ENCODE measurements around the gene IMPDH1.

IMPDH1 gene

DNA sequence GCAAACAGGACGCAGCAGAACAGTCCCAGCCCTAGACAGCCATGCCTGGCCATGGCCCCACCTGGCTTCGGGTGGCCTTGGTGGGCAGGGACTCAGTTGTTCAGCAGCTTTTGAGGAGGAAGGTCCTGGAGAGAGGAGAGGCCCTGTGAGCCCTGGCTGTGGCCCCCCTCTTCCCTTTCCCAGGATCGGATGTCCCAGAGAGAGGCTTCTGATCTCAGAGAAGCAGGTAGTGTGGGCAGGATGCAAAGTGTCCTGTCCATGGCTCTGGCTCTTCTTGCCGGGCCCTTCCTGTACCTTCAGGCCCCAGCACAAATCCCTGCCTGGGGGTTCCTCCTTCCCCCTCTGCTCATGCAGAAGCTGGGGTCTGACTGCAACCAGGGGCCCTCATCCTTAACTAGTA is 49.8 kb downstream of the IMPDH1 start:
- POLR2A ChIA-PET = no interaction called here
- no peak overlapping the region for H3K4me3 ChIP-seq (ENCODE audit: low read depth, low read length)
- no peak for DNase-seq (ENCODE audit: low read depth, low spot score)
- CTCF ChIA-PET = interaction anchor here (1.1 to 5.2 kb wide), 3 partner anchors 11 to 68 kb away, joined by 3 to 47 read pairs (median 4); no protein-coding TSS in a partner anchor
- TF ChIP-seq, protein P1, sequence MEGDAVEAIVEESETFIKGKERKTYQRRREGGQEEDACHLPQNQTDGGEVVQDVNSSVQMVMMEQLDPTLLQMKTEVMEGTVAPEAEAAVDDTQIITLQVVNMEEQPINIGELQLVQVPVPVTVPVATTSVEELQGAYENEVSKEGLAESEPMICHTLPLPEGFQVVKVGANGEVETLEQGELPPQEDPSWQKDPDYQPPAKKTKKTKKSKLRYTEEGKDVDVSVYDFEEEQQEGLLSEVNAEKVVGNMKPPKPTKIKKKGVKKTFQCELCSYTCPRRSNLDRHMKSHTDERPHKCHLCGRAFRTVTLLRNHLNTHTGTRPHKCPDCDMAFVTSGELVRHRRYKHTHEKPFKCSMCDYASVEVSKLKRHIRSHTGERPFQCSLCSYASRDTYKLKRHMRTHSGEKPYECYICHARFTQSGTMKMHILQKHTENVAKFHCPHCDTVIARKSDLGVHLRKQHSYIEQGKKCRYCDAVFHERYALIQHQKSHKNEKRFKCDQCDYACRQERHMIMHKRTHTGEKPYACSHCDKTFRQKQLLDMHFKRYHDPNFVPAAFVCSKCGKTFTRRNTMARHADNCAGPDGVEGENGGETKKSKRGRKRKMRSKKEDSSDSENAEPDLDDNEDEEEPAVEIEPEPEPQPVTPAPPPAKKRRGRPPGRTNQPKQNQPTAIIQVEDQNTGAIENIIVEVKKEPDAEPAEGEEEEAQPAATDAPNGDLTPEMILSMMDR (IDR thresholded peaks at IDR 0.05; ENCODE audit: insufficient read depth, low read length, missing control alignments) = no peak

DNA sequence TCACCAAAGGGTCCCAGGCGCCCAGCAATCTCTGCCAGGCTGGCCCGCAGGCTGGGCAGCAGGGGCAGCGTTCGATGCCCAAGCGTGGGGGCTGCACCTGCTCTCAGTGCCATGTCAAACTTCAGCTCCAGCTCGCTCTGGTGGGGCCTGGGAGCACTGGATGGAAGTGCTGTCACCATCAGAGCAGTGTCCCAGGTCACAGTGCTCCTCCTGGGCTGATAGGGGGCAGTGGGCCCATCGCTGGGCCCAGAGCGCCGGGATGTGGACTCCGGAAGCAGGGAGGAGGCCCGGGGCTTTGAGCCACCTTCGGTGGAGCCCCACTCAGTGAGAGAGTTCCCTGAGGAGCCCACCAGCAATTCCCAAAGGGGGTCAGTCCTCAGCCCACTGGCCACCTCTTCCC is 50.4 kb downstream of the IMPDH1 start:
- TF ChIP-seq, protein P1 (IDR thresholded peaks at IDR 0.05; ENCODE audit: insufficient read depth, low read length, missing control alignments) = no peak
- no peak overlapping the region for H3K4me3 ChIP-seq (ENCODE audit: low read depth, low read length)
- DNase-seq (ENCODE audit: low read depth, low spot score) = no peak
- POLR2A ChIA-PET = no interaction called here
- CTCF ChIA-PET = interaction anchor here (1.1 to 5.2 kb wide), 6 partner anchors 11 to 69 kb away, joined by 3 to 47 read pairs (median 14); no protein-coding TSS in a partner anchor

DNA sequence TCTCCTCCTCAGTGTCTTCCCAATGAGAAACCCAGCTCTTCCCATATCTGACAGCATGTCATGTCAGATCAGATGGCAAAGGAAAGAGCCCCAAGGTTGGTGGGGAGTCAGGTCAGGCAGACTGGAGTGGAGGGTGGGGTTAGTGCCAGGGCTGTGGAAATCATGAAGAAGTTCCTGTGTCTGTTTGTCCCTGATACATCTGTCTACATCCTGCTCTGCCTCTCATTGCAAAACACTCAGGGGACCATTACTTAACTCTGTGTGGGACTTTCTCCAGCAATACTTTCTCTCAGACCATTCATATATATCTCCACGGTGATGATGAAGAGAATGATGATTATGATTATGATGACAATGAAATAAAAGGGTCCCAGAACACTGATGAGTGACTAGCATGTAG is 51.5 kb downstream of the IMPDH1 start:
- DNase-seq (ENCODE audit: low read depth, low spot score) = no peak
- POLR2A ChIA-PET = no interaction called here
- CTCF ChIA-PET = interaction anchor here (1.0 to 5.2 kb wide), 11 partner anchors 10 to 99 kb away, joined by 3 to 47 read pairs (median 5); no protein-coding TSS in a partner anchor

DNA sequence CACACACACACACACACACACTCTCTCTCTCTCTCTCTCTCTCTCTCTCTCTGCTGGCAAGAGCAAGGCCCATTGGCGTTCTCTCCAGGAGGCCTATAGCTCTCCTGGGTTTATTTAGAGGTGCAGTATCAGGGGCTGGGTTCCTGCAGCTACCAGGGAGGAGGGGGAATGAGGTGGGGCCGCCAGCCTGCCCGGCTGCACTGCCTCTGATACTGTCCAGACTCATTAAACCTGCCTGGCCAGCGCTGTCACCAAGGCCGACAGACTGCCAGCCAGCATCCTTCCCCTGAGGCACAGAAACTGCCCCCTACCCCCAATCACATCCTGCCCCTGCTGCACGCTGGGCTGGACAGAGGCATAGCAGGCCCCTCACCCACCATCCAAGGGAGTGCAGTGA is 52.6 kb downstream of the IMPDH1 start:
- POLR2A ChIA-PET = no interaction called here
- CTCF ChIA-PET = interaction anchor here (1.0 to 5.2 kb wide), 9 partner anchors 9 to 69 kb away, joined by 3 to 47 read pairs (median 6); no protein-coding TSS in a partner anchor
- H3K4me3 ChIP-seq (ENCODE audit: low read depth, low read length) = no peak overlapping the region
- DNase-seq (ENCODE audit: low read depth, low spot score) = no peak
- TF ChIP-seq, protein P1 (IDR thresholded peaks at IDR 0.05; ENCODE audit: insufficient read depth, low read length, missing control alignments) = no peak

More for the DNA sequence above, 51.5 kb downstream of the IMPDH1 start:
- TF ChIP-seq, protein P1 (IDR thresholded peaks at IDR 0.05; ENCODE audit: insufficient read depth, low read length, missing control alignments) = no peak
- no peak overlapping the region for H3K4me3 ChIP-seq (ENCODE audit: low read depth, low read length)

DNA sequence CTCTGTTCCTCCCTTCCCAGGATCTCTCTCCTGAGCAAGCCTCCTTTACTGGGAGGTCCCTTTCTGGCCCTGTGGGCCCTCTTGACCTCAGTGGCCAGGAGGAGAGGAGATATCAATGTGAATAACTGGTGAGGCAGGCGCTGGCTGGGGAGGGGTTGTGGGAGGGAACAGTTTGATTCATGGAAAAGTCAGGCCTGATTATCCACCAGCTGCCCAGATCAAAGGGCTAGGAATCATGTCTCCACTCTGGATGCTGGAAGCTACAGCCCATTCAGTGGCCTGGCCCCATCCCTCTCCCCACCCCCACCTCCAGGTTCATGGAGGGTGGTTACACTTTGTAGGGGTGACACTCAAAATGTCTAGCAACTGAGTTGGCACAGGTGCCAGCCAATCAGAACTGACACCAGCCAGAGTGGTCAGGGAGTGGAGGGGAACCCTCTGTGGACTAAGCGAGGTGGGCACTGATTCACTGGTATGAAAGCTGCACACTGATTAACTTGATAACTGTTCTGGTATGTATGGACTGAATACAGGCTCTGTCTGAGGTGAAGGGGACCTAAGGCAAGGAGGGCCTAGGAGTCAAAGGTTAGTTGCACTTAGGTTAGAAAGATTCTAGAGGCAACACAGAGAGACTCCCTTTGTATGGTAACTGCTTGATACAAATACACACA is 53.1 kb downstream of the IMPDH1 start:
- CTCF ChIA-PET = interaction anchor here (1.9 to 5.2 kb wide), 6 partner anchors 8 to 70 kb away, joined by 5 to 47 read pairs (median 22); no protein-coding TSS in a partner anchor
- TF ChIP-seq, protein P1 (IDR thresholded peaks at IDR 0.05; ENCODE audit: insufficient read depth, low read length, missing control alignments) = no peak
- POLR2A ChIA-PET = no interaction called here
- H3K4me3 ChIP-seq (ENCODE audit: low read depth, low read length) = no peak overlapping the region
- no peak for DNase-seq (ENCODE audit: low read depth, low spot score)

DNA sequence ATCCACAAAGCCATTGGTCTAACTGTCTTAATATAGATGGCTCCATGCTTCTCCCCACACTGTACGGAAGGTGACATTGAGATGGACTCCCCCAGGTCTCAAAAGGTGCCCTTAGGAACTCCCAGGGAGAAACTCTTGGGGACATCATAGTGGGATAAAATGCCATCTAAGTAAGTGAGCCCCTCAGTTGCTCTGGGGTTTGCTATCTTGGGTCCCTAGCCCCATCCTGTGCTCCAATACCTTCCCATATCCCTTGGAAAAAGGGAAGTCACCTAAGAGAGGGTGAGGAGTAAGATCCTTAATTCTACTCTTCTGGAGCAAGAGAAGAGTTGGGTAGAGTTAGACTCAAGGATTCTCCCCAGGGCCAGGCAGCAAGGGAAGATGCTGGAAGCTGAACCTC is 56.2 kb downstream of the IMPDH1 start:
- TF ChIP-seq, protein P1 (IDR thresholded peaks at IDR 0.05; ENCODE audit: insufficient read depth, low read length, missing control alignments) = no peak
- H3K4me3 ChIP-seq (ENCODE audit: low read depth, low read length) = no peak overlapping the region
- DNase-seq (ENCODE audit: low read depth, low spot score) = no peak
- POLR2A ChIA-PET = no interaction called here
- CTCF ChIA-PET = interaction anchor here (0.6 to 4.3 kb wide), 7 partner anchors 9 to 72 kb away, joined by 3 to 41 read pairs (median 4); partner anchors contain the start of gene RBM28
